Measurements from ENCODE around the gene ADARB1. TPM values are rescaled to one million over a fixed set of nuclear protein-coding genes. Genes with fewer than 3 reads are reported as not detected.

ADARB1 gene
- total RNA-seq, 1 experiment from 2014 or later: 12.1 TPM

- no peaks in the 10 kb centered on the region for H4K20me1 ChIP-seq (ENCODE audit: insufficient read depth)
- intact Hi-C loops (cut with micrococcal nuclease; ENCODE audit: unreplicated experiment): no loop called here
- no peaks in the 10 kb centered on the region for H3K27me3 ChIP-seq (ENCODE audit: insufficient read depth, low read depth)
- no peaks in the 10 kb centered on the region for H3K9me3 ChIP-seq (ENCODE audit: insufficient read depth, low read depth)
- no peak overlapping the region for H3K4me3 ChIP-seq
- no TSS peak for BruUV-seq (replicated peaks)
- H3F3A ChIP-seq (ENCODE audit: insufficient read depth, low read depth): peaks cover 12% of the 10 kb centered on the region; the same call in 1 of the 2 replicates
- CTCF ChIA-PET: no interaction called here
- no peak overlapping the region for H3K4me2 ChIP-seq
- H3K4me1 ChIP-seq (replicated peaks; ENCODE audit: insufficient read depth): peaks cover 14% of the 10 kb centered on the region; the same call in 1 of the 2 replicates
- H3K27ac ChIP-seq: no peak overlapping the region
- H2AFZ ChIP-seq: no peak overlapping the region
- TF ChIP-seq EZH2 (IDR thresholded peaks at IDR 0.05; ENCODE audit: low read depth) (no peak), CTCF (conservative IDR thresholded peaks at IDR 0.05) (no peak)
- POLR2A ChIA-PET (ENCODE audit: unreplicated experiment): interaction anchor here (0.5 to 0.6 kb wide), 2 partner anchors 54 to 158 kb away, joined by 3 read pairs; no protein-coding TSS in a partner anchor
- DNase-seq: no peak
- no peaks in the 10 kb centered on the region for H3K36me3 ChIP-seq (ENCODE audit: low read depth)
- H3K9me2 ChIP-seq (ENCODE audit: insufficient read depth): no peaks in the 10 kb centered on the region
- H3K79me2 ChIP-seq (ENCODE audit: low read depth): no peaks in the 10 kb centered on the region
Observed at GRCh38 chr21:45228656-45229240, 154.4 kb downstream of the ADARB1 start.

GRCh38 chr21:45231705-45232104 lies 157.3 kb downstream of the ADARB1 start:
- no peaks in the 10 kb centered on the region for H3K27me3 ChIP-seq (ENCODE audit: insufficient read depth, low read depth)
- CTCF ChIA-PET: no interaction called here
- BruUV-seq (replicated peaks): no TSS peak

GRCh38 chr21:45234127-45234526 lies 159.7 kb downstream of the ADARB1 start:
- Histone ChIP-seq H4K20me1 (ENCODE audit: insufficient read depth) (no peaks in the 10 kb centered on the region), H3K9me3 (ENCODE audit: insufficient read depth, low read depth) (no peaks in the 10 kb centered on the region), H3K27me3 (ENCODE audit: insufficient read depth, low read depth) (no peaks in the 10 kb centered on the region), H3K4me1 (replicated peaks; ENCODE audit: insufficient read depth) (peaks cover 3% of the 10 kb centered on the region; the same call in 1 of the 2 replicates), H3K27ac (no peak overlapping the region), H3K79me2 (ENCODE audit: low read depth) (no peaks in the 10 kb centered on the region), H3K4me2 (no peak overlapping the region), H3F3A (ENCODE audit: insufficient read depth, low read depth) (peaks cover under 1% of the 10 kb centered on the region; the same call in 1 of the 2 replicates), H2AFZ (no peak overlapping the region), H3K36me3 (ENCODE audit: low read depth) (no peaks in the 10 kb centered on the region), H3K9me2 (ENCODE audit: insufficient read depth) (no peaks in the 10 kb centered on the region), H3K4me3 (no peak overlapping the region)
- BruUV-seq (replicated peaks): no TSS peak
- POLR2A ChIA-PET (ENCODE audit: unreplicated experiment): no interaction called here
- CTCF ChIA-PET: no interaction called here
- no peak for TF ChIP-seq EZH2 (IDR thresholded peaks at IDR 0.05; ENCODE audit: low read depth)
- no peak for TF ChIP-seq CTCF (conservative IDR thresholded peaks at IDR 0.05)
- no peak for DNase-seq
- intact Hi-C loops (cut with micrococcal nuclease; ENCODE audit: unreplicated experiment): no loop called here

More at GRCh38 chr21:45231705-45232104, 157.3 kb downstream of the ADARB1 start:
- H3K4me3 ChIP-seq: no peak overlapping the region
- TF ChIP-seq EZH2 (IDR thresholded peaks at IDR 0.05; ENCODE audit: low read depth): no peak
- TF ChIP-seq CTCF (conservative IDR thresholded peaks at IDR 0.05): no peak
- H3K4me2 ChIP-seq: no peak overlapping the region
- H3K9me2 ChIP-seq (ENCODE audit: insufficient read depth): no peaks in the 10 kb centered on the region
- H3K9me3 ChIP-seq (ENCODE audit: insufficient read depth, low read depth): no peaks in the 10 kb centered on the region
- peaks cover 12% of the 10 kb centered on the region; the same call in 1 of the 2 replicates for H3F3A ChIP-seq (ENCODE audit: insufficient read depth, low read depth)
- POLR2A ChIA-PET (ENCODE audit: unreplicated experiment): no interaction called here
- H3K36me3 ChIP-seq (ENCODE audit: low read depth): no peaks in the 10 kb centered on the region
- H3K27ac ChIP-seq: no peak overlapping the region
- no peaks in the 10 kb centered on the region for H3K79me2 ChIP-seq (ENCODE audit: low read depth)
- peaks cover 14% of the 10 kb centered on the region; the same call in 1 of the 2 replicates for H3K4me1 ChIP-seq (replicated peaks; ENCODE audit: insufficient read depth)
- DNase-seq: no peak
- H2AFZ ChIP-seq: no peak overlapping the region
- H4K20me1 ChIP-seq (ENCODE audit: insufficient read depth): no peaks in the 10 kb centered on the region
- intact Hi-C loops (cut with micrococcal nuclease; ENCODE audit: unreplicated experiment): no loop called here
